UCSD-AML1 (cell line): ENCODE measurements around the gene FBXW5.
A peak's percentile ranks its signal among the peaks of the same experiment; 100 is the strongest.

Experiments
- DNase-seq: peaks from one replicate; lab custom pipeline; 2025; ENCODE audit not compliant: unreplicated experiment; lab: John Stamatoyannopoulos, UW

FBXW5 gene

DNA sequence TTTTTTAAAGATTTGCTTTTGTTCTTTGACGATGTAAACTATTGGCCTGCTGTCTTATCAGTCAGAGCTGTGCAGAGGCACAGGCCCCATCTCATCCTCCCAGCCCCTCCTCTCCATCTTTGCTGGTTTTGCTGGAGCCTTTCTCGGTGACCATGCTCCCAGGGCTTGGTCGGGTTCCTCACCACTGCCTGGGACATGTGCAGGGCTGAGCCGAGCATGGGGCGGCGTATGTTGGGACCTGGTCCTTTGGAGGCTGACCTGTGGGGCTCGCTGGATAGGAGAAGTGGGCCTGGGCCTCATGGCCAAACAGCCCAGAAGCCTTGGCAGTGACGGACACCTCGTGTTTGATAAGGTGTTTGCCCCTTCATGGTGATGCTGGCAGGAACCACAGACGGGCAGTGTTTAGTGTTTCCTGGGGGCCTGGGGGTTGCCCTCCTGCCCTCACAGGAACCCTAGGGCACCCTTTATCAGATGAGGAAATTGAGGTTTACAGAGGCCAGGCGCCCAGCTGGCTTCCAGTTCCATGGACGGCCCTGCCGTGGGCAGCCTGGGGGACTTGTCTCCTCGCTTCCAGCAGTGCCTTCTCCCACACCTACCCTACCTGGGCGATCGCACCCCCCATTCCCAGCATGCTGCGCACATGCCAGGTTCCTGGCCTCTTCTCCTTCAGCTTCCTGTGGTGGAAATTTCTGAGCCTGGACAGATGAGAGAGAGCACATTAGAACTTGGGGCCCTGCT is 30.7 kb downstream of the FBXW5 start:
- peak; percentile 52 for DNase-seq

DNA sequence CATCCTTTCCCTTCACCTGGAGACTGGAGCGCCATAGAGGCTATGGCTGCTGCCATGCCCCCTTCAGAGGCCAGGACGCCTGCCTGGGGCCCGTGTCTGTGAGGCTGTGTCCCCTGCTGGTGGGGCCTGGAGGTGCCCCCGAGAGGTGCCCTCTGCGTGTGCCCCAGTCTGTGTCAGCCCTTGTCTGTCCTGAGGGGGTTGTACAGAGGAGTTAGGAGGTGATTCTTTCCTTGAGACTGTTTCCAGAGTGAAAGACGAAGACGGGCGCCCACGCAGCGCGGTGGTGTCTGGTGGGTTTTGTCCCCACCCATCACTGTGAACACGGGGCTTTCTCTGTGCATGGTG is 33.7 kb downstream of the FBXW5 start:
- DNase-seq, result no peak

DNA sequence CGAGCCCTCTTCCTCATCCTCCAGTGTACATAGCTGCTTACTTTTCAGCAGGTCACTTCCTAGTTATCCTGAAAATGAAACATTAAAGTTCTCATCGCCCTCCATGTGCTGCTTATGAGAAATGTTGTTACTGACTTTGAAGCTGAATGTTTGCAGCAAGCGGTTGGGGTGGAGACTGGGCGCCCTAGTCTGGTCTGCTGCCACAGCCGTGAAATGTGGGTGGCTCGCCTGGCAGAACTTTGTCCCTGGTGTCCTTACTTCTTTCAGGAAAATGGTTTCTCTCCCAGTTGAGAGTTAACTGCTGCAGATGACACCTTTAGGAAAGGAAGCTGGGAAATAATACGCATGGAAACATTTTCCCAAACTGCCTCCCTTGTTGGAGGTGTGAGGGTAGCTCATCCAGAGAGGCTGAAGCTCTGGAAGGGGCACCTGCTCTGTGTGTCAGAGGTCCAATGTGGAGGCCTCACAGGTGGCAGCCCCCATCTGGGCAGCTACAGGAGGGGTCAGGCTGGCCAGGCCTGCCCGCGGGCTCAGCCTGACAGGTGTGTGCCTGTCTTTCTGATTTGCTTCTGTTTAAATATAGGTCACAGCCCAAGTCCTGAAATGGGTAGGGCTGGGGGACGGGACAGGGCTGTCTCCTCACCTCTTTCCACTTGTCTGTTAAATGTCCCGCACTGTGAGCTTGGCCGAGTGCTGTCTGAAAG is 34.2 kb downstream of the FBXW5 start:
- no peak for DNase-seq

DNA sequence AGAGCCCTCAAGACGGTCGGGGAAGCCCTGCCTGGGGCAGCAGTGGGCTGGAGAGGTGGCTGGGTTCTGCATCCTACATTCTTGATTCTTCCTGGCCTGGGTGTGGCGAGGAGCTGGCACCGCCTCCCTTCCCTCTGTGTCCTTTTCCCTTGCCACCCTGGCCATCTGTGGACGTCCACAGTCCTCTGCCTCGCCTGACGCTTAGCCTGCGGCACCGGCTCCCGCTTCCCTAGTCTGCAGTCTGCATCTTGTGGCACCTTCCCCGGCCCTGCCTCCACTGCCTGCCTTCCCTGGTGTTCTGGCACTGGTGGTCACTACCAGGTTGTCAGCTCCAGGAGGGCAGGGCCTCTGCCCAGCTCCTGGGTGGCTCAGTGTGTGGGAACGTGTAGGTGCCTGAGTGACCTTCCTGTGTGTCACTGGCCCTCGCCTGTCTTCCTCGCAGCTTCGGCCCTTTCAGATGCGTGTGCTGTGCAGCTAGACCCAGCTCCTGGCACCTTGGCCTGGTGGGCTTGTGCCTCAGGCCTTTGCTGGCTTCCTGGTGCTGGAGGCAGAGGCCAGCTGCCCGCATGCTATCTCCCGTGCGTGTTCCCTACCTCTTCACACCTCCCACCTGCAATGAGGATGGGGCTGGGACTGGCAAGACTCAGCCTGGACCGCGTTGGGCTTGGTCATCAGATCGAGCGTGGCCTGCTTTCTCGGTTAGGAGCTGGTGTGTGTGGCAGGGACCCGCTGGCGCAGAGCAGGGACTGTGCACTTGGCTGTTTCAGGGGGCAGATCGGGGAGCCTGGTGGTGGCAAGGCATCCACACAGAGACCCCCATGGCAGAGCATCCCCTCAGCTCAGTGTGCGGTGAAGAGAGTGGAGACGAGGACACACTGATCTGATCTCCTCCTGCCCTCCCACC is 37.3 kb downstream of the FBXW5 start:
- no peak for DNase-seq

DNA sequence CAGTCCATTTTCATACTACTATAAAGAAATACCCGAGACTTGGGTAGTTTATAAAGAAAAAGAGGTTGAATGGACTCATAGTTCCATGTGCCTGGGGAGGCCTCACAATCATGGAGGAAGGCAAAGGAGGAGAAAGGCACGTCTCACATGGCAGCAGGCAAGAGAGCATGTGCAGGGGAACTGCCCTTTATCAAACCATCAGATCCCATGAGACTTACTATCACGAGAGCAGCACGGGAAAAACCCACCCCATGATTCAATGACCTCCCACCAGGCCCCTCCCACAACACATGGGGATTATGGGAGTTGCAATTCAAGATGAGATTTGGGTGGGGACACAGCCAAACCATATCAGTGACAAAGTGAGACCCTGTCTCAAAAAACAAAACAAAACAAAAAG is 38.3 kb downstream of the FBXW5 start:
- no peak for DNase-seq

DNA sequence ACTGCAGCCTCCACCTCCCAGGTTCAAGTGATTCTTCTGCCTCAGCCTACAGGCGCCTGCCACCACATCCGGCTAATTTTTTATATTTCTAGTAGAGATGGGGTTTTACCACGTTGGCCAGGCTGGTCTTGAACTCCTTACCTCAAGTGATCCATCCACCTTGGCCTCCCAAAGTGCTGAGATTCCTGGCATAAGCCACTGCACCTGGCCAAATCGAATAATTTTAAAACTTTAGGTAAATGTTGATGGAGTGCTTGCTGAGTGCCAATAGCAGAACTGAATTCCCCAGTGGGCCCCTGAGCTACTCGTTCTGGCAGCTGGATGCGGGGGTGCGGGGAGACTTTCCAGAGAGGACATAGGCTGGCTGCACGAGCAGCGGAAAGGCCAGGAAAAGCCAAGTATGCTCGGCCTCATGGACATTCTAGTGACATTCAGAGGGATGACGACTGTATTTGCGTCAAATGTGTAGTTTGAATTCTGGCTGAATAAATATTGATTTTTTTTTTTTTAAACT is 41.4 kb downstream of the FBXW5 start:
- DNase-seq, result no peak

DNA sequence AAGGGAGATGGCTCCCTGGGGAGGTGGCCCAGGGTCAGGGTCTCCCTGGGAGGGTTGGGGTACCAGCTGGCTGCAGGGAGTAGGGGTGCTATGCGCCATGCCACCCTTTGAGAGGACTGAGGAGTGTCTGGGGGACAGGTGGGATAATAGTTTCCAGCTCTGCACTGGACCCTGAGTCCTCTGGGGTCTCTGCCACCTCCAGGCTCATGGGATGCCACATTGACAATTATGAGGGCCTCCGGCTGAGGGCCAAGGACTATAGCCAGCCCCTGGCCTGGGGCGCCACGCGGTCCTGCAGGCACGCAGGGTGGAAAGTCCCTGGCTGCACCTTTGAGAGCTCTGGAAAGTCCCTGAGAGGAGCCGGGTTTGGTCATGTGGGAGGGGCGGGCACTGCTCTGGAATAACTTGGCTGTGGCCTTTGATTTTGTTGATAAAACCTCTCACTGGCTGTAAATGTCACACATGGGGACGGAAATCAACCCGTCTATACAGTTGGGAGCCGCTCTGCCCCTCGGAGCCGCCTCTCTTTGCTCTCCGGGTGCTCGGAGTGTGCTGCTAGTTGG is 42.2 kb downstream of the FBXW5 start:
- no peak for DNase-seq

DNA sequence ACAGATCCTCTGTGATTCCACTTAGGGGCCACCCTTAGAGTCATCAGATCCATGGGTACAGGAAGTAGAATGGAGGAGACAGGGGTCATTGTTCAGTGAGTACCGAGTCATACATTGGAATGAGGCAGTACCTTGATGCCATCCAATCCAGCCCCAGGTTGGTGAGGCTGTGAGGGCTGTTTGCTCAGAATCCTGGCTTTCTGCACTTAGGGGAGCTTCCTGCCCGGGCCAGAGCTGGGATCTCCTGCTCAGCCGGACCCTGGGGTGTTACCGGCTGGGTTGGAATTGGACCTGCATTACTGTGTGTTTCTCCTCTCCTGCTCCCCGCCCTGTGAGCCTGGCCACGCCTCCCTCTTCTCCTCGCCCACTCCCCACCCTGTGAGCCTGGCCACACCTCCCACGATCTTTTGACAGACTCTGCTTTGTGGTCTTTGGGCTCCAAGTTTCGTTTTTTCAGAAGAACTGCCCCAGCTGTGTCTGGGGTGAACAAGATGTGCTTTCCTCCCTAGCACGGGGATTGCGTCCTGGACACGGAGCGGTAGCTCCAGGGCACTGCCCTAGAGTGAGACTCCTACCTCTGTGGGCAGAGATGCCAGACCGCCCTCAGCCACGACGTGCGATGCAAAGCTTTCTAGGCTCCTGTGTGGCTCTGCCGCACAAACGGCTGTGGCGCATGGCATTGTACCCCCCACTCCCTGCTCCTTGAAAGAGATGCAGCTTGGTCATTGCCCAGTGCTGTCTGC is 42.9 kb downstream of the FBXW5 start:
- no peak for DNase-seq

DNA sequence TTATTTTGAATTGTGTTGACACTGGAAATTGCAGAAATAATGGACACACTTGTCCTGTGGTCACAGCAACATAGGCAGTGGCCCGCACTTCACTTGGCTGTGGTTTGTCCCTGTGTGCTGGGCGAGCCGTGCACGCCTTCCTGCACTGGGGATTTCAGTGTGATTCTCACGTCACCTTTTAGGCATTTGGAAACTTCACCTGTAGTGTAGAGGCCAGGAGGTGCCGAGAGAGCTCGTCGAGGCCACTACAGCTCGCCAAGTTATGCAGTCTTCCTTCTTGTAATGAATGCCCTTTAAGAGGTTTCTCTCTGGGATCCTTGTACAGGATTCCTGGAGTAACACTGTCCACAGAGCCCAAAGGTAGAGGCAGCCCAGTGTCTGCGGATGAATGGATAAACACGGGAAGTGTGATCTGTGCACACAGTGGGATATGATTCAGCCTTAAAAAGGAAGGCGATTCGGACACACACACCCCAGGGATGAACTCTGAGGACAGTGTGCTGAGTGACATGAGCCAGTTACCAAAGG is 43.5 kb downstream of the FBXW5 start:
- DNase-seq, result no peak

DNA sequence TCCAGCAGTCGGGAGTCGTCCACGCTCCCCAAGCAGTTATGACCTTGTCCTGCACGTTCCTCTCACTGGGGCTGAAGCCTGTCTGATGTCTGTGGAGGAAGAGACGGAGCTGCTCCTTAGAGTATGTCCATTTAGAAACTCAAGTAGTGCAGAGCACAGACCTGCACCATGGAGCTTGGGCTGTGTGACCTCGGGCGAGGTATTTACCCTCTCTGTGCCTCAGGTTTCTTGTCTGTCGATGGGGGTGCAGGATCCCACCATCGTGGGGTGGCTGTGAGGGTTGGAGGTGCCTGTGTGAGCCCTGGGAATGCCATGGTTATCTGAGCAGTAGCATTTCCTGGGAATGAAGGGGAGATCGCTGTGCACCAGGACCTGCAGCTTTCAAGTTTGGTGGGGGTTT is 44.0 kb downstream of the FBXW5 start:
- no peak for DNase-seq

DNA sequence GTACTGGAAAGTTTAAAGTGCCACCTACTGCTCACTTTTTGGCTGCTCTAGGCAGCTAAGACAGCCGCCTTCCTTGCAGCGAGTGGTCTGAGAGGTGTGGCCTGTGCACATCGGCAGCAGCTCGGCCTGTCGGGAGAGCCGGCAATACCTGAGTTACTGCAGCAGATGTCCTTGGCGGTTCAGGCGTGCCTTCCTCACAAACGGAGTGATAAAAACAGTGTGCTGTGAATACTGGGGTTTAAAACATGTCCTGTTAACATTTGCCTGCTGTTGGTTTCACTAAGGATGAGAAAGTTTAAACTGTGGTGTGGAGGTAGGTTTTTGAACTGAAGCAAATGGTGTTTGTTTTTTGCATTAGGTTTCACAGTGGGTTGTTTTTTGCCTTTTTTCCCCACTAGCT is 45.3 kb downstream of the FBXW5 start:
- no peak for DNase-seq

DNA sequence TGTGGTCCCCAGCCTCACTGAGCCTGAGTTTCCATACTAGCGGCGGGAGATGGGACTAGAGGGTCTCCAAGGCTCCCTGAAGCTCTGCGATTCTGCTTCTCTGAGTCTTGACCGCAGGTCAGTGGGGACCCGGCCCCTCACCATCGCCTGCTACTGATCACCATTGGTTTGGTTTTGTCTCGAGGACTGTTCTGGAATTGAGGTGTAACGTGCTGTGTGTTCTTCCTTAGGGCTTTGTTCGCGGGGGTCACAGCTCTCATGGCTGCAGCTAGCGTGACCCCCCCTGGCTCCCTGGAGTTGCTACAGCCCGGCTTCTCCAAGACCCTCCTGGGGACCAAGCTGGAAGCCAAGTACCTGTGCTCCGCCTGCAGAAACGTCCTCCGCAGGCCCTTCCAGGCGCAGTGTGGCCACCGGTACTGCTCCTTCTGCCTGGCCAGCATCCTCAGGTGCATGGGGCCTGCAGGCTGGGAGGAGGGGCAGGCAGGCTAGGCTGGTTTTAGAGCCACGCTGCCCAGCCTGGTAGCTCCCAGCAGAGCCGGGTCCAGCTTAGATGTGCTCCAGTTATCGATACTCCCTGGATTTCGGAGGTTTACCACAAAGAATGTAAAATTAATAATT is 45.9 kb downstream of the FBXW5 start:
- DNase-seq, result no peak

DNA sequence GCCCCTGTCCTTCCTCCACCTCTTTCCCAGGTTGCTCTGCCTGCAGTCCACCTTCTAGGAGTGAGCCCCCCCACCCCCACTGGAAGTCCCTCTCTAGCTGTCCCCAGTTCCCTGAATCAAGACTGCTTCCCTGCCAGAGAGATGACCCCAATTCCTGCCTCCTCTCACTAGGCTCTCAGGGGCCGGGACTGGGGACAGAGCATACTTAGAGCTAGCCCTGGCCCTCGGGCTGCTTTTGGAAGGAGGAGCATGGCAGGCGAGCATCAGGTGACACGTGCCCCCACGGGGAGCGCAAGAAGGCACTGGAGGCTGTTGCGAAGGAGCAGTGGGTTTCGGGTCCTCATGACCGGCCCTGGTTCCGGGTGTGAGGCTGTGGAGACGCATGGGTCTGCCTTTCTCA is 48.5 kb downstream of the FBXW5 start:
- DNase-seq, result no peak

DNA sequence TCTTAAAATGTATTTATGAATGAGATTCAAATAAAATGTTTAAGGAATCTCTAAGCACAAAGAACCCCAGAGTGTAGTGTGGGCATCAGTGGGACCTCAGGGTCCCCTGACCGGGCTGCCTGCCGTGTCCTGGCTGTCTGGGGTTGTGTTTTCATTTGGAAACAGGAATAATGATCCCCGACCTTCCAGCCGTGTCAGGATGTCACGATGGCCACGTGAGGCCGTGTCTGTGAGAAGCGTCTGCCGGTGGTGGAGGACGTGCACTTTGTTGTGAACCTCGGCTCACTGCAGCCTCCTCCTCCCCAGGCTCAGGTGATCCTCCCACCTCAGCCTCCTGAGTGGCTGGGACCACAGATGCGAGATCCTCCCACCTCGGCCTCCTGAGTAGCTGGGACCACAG is 53.9 kb downstream of the FBXW5 start:
- no peak for DNase-seq
